WERI-Rb-1 (cell line): ENCODE data around the gene DEK.
"Not testable (repeated sequence)": the region's sequence is repeated elsewhere in the genome, so short reads cannot be mapped to it uniquely, and the experiment has no call there.

ENCODE experiments used
- DNase-seq: peaks from one replicate; pipeline ENCODE4 v3.0.0-alpha.2; 2020
- H3K27ac ChIP-seq: fragments of 250-450 bp; sonication (Bioruptor Pico); 2 replicates; pipeline ENCODE4 v1.5.1; 2020; ENCODE audit warnings: mild to moderate bottlenecking, moderate library complexity
- H3K27me3 ChIP-seq: fragments of 250-450 bp; sonication (Bioruptor Pico); 2 replicates; pipeline ENCODE4 v1.5.1; 2021; ENCODE audit warnings: mild to moderate bottlenecking, low read depth, moderate library complexity; ENCODE audit not compliant: insufficient read depth, severe bottlenecking
- H3K36me3 ChIP-seq: fragments of 250-450 bp; sonication (Bioruptor Pico); 2 replicates; pipeline ENCODE4 v1.5.1; 2020; ENCODE audit warnings: mild to moderate bottlenecking, moderate library complexity
- H3K4me3 ChIP-seq: 2 replicates; pipeline ENCODE4 v1.5.1; 2011; ENCODE audit warnings: low read depth, mild to moderate bottlenecking, control low read depth, low read length
- H3K9me3 ChIP-seq: fragments of 250-450 bp; sonication (Bioruptor Pico); 2 replicates; pipeline ENCODE4 v1.5.1; 2021; ENCODE audit warnings: mild to moderate bottlenecking, moderate library complexity; ENCODE audit not compliant: severe bottlenecking
- TF ChIP-seq, protein P1 (sequence below): IDR thresholded peaks from 2 replicates; pipeline ENCODE4 v1.5.1; 2011; ENCODE audit warnings: low read depth, mild to moderate bottlenecking, control low read depth, inconsistent platforms, low read length

The DEK gene

DNA sequence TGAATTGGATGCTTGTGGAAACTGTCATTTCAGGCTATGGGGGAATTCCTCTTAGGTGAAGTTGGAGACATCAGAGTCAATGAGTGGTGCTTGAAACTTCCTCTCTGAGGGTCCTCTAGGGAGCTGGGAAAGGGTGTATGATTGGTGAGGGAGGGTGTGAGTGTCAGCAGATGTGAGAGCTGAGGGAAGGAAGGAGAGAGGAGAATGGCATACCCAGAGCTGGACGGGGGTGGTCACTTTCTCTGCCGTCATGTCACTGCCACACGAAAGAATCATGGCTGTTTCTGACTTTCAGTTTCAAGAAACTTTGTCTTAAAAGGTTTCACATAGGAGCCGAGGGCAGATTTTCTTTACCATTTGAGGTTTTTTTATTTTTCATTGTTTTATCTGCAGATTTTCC lies 50.3 kb downstream of the DEK start:
- Histone ChIP-seq H3K27ac (no peak overlapping the region), H3K36me3 (peaks cover 7% of the 10 kb centered on the region), H3K9me3 (no peaks in the 10 kb centered on the region), H3K4me3 (no peak overlapping the region), H3K27me3 (no peaks in the 10 kb centered on the region)
- no peak for DNase-seq
- TF ChIP-seq, protein P1, sequence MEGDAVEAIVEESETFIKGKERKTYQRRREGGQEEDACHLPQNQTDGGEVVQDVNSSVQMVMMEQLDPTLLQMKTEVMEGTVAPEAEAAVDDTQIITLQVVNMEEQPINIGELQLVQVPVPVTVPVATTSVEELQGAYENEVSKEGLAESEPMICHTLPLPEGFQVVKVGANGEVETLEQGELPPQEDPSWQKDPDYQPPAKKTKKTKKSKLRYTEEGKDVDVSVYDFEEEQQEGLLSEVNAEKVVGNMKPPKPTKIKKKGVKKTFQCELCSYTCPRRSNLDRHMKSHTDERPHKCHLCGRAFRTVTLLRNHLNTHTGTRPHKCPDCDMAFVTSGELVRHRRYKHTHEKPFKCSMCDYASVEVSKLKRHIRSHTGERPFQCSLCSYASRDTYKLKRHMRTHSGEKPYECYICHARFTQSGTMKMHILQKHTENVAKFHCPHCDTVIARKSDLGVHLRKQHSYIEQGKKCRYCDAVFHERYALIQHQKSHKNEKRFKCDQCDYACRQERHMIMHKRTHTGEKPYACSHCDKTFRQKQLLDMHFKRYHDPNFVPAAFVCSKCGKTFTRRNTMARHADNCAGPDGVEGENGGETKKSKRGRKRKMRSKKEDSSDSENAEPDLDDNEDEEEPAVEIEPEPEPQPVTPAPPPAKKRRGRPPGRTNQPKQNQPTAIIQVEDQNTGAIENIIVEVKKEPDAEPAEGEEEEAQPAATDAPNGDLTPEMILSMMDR = no peak

DNA sequence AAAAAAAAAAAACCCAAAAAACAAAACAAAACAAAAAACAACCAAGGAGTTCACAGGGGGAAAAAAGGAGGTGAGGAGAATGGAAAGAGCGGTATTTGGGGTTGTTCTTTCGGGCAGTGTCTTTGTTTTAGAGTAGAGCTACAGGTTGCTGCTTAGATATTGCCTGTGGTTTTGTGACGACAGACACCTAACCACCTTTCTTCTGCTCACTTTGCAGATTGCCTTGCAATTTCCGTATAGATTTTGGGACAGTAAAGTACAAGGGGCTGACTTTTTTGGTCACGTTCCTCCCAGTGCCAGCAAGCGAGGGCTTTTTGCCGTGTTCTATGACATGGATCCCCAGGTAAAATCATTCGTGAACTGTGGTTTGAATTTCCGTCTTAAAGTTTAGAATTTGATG lies 50.9 kb downstream of the DEK start:
- DNase-seq = no peak
- Histone ChIP-seq H3K4me3 (no peak overlapping the region), H3K36me3 (peaks cover 6% of the 10 kb centered on the region), H3K9me3 (no peaks in the 10 kb centered on the region), H3K27ac (no peak overlapping the region), H3K27me3 (no peaks in the 10 kb centered on the region)
- TF ChIP-seq, protein P1 = no peak

DNA sequence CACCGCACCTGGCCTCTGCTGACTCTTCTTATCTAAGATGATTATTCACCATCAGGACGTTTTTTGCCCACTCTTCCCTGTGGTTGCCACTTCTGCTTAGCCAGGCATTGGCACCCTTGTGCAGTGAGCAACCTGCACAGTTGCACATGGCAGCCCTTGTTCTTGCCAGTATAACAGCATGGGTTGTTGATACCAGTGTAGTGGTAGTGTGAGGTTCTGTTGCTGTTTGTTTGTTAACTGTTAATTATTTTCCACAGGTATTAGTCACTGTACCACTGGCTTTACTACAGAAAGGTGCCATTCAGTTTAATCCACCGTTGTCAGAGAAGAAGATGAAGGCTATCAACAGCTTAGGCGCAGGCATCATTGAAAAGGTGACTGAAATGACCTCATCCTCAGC lies 52.1 kb downstream of the DEK start:
- peak; percentile 38 for DNase-seq
- no peak overlapping the region for H3K27ac ChIP-seq
- H3K9me3 ChIP-seq = no peaks in the 10 kb centered on the region
- H3K4me3 ChIP-seq = no peak overlapping the region
- no peaks in the 10 kb centered on the region for H3K27me3 ChIP-seq
- no peaks in the 10 kb centered on the region; the same call in 1 of the 2 replicates for H3K36me3 ChIP-seq
- TF ChIP-seq, protein P1 = no peak

DNA sequence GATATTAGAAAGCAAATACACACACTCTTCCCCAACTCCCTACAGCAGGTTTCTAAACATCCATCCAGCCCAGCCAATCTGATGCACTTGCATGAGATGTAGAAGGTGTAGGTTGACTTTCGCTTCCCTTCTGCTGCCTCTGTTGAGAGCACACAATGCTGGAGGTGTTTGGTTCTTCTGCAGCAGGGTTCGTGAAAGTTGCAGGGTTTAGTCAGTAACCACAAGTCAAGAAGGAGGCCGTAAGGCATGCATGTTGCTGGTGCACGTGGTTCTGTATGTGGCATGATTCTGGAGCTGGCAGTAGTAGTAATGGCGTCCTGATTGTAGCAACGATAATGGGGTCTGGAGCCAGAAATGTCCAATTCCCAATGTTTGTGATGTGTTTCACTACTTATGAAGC lies 53.0 kb downstream of the DEK start:
- TF ChIP-seq, protein P1 = no peak
- no peaks in the 10 kb centered on the region; the same call in 1 of the 2 replicates for H3K36me3 ChIP-seq
- H3K9me3 ChIP-seq = no peaks in the 10 kb centered on the region
- no peak overlapping the region for H3K27ac ChIP-seq
- H3K27me3 ChIP-seq = no peaks in the 10 kb centered on the region
- DNase-seq = no peak
- H3K4me3 ChIP-seq = no peak overlapping the region

DNA sequence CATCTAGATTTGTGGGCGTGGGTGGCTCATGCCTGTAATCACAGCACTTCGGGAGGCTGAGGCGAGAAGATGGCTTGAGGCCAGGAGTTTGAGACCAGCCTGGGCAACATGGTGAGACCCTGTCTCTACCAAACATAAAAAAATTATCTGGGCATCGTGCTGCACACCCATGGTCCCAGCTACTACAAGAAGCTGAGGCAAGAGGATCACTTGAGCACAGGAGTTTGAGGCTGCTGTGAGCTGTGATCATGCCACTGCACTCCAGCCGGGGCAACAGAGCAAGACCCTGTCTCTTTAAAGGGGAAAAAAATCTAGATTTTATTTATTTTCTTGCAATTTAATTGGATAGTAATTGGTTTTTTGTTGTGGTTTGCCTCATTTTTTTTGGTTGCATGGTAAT lies 53.6 kb downstream of the DEK start:
- Histone ChIP-seq H3K27me3 (no peaks in the 10 kb centered on the region), H3K9me3 (no peaks in the 10 kb centered on the region), H3K27ac (no peak overlapping the region), H3K4me3 (no peak overlapping the region), H3K36me3 (no peaks in the 10 kb centered on the region; the same call in 1 of the 2 replicates)
- DNase-seq = no peak
- TF ChIP-seq, protein P1 = no peak

DNA sequence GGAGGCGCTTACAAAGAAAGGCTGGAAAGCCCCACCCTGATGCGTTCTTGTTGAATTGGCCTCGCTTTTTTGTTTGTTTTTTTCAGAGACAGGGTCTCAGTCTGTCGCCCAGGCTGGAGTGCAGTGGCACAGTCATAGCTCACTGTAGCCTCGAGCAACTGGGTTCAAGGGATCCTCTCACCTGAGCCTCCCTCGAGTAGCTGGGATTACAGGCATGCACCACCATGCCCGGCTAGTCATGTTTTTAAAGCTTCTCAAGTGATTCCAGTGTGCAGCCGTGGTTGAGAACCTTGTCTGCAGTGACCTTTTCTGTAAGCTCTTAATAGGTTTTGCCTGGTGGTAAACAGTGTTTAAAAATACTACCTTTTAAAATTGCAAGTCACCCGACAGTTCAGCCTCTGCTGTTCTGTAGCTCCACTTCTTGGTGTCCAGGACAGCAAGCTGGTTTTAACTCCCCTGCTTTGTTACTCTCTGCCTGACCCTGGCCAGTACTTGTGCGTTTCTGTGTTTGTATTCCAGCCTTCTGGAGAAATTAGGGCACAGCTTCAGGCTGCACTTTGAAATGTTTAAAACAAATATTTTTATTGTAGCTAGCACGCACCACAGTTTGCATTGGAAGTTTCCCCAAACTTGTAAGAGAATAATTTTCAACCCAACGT lies 54.7 kb downstream of the DEK start:
- TF ChIP-seq, protein P1 = no peak
- DNase-seq = peak; percentile 82
- Histone ChIP-seq H3K9me3 (no peaks in the 10 kb centered on the region), H3K4me3 (no peak overlapping the region), H3K27me3 (no peaks in the 10 kb centered on the region), H3K27ac (peak overlapping the region; percentile 23), H3K36me3 (no peaks in the 10 kb centered on the region; the same call in 1 of the 2 replicates)

DNA sequence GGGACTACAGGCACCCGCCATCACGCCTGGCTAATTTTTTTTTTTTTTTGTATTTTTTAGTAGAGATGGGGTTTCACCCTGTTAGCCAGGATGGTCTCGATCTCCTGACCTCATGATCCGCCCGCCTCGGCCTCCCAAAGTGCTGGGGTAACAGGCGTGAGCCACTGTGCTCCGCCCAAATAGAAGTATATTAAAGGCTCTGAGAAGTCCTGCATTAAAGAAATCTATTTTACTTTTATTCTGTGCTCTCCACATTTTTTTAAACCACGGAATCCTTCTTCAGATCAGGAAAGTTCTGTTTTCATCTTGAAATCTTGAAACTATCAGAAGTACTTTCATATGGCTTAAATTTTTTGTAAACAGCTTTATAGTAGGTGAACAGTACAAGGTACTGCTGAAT lies 55.6 kb downstream of the DEK start:
- not testable (repeated sequence) for H3K27me3 ChIP-seq, H3K4me3 ChIP-seq, H3K9me3 ChIP-seq, DNase-seq, H3K27ac ChIP-seq, H3K36me3 ChIP-seq
